ENCODE measurements around the gene IL10RB. TPM values are rescaled to one million over a fixed set of nuclear protein-coding genes. Genes with fewer than 3 reads are reported as not detected.

IL10RB gene
- total and polyA plus RNA-seq, 8 donors: 24.0 to 48.2 (median 30.1) TPM

DNA sequence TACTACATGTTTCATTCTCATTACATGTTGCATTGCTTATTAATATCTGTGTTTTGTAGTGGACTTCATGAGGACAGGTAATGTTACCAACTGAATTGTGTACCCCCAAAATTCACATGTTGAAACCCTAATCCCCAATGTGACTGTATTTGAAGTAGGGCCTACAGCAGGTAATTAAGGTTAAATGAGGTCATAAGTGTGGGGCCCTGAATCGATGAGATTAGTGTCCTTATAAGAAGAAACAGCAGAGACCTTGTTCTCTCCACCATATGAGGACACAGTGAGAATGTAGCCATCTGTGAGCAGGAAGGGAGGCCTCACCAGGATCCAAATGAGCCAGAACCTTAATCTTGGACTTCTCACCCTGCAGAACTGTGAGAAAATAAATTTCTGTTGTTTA, 43.6 kb downstream of the IL10RB start:
- Histone ChIP-seq H3K4me1 (peaks cover 0 to 8% of the 10 kb centered on the region in 2 donors), H3K27ac (no peak overlapping the region), H3K9me3 (peaks cover 0 to 6% of the 10 kb centered on the region in 2 donors), H3K27me3 (no peaks in the 10 kb centered on the region), H3K4me3 (no peak overlapping the region), H3K36me3 (no peaks in the 10 kb centered on the region)
- TF ChIP-seq, protein P1, sequence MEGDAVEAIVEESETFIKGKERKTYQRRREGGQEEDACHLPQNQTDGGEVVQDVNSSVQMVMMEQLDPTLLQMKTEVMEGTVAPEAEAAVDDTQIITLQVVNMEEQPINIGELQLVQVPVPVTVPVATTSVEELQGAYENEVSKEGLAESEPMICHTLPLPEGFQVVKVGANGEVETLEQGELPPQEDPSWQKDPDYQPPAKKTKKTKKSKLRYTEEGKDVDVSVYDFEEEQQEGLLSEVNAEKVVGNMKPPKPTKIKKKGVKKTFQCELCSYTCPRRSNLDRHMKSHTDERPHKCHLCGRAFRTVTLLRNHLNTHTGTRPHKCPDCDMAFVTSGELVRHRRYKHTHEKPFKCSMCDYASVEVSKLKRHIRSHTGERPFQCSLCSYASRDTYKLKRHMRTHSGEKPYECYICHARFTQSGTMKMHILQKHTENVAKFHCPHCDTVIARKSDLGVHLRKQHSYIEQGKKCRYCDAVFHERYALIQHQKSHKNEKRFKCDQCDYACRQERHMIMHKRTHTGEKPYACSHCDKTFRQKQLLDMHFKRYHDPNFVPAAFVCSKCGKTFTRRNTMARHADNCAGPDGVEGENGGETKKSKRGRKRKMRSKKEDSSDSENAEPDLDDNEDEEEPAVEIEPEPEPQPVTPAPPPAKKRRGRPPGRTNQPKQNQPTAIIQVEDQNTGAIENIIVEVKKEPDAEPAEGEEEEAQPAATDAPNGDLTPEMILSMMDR (IDR thresholded peaks at IDR 0.05): no peak
- ATAC-seq: no peak
- no peak for DNase-seq
- intact Hi-C loops (cut with DNase I): no loop called here

DNA sequence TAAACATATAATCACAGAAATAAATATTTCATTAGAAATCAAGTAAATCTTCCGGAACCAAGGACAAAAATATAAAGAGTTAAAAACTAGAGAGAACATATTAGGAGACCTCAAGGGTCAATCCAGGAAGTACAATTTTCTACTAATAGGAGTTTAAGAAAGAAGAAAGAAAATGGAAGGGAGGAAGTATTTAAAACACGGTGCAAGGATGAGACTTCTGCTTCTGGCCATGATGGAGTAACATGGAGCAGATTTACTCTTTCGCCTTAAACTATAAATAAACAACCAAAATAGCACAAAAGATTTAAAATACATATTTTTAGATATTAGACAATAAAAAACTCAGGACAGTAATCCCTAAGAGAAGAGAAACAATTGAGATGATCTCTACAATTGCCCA, 46.0 kb downstream of the IL10RB start:
- no peaks in the 10 kb centered on the region for H3K36me3 ChIP-seq
- intact Hi-C loops (cut with DNase I): no loop called here
- no peak overlapping the region for H3K4me3 ChIP-seq
- no peaks in the 10 kb centered on the region for H3K27me3 ChIP-seq
- DNase-seq (no peak), ATAC-seq (no peak)
- H3K27ac ChIP-seq: no peak overlapping the region
- peaks cover 0 to 6% of the 10 kb centered on the region in 2 donors for H3K9me3 ChIP-seq
- TF ChIP-seq, protein P1 (IDR thresholded peaks at IDR 0.05): no peak
- peaks cover 0 to 8% of the 10 kb centered on the region in 2 donors for H3K4me1 ChIP-seq

DNA sequence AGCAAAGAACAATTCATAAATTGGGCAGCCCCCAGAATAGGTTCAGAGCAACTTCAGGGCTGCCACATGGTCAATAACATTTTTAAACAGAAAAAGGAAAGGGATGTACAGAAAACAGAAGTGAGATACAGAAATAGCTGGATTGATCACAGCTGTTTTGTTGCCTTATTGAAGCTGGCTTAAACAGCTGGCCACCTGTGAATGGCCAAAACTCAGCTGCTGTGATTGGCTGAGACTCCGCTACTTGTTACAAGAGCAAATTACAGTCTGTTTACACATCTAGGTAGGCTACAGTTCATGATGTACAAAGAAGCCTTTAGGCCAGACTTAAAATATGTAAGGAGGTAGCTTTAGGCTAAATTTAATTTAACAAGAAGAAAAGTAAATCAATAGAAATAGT, 47.0 kb downstream of the IL10RB start:
- H3K9me3 ChIP-seq: peaks cover 0 to 6% of the 10 kb centered on the region in 2 donors
- no peaks in the 10 kb centered on the region for H3K36me3 ChIP-seq
- intact Hi-C loops (cut with DNase I): no loop called here
- ATAC-seq: no peak
- peaks cover 0 to 11% of the 10 kb centered on the region in 2 donors for H3K4me1 ChIP-seq
- H3K27ac ChIP-seq: no peak overlapping the region
- no peak overlapping the region for H3K4me3 ChIP-seq
- TF ChIP-seq, protein P1 (IDR thresholded peaks at IDR 0.05): no peak
- DNase-seq: no peak
- no peaks in the 10 kb centered on the region for H3K27me3 ChIP-seq

DNA sequence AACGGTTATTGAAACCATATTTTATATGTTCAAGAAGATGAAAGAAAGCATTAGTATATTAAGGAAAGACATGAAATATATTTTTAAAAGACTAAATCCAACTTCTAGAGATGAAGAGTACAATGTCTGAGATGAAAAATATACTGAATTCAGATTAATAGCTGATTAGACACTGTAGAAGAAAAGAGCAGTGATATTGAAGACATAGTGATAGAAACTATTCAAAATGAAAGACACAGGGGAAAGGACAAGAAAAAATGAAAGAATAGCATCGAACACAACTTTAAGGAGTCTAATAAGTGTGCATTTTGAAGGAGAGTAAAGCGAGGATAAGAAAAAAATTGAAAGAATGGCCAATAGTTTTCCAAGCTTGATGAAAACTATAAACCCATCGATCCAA, 47.4 kb downstream of the IL10RB start:
- TF ChIP-seq, protein P1 (IDR thresholded peaks at IDR 0.05): no peak
- DNase-seq (no peak), ATAC-seq (no peak)
- intact Hi-C loops (cut with DNase I): no loop called here
- H3K9me3 ChIP-seq: peaks cover 0 to 6% of the 10 kb centered on the region in 2 donors
- H3K4me3 ChIP-seq: no peak overlapping the region
- H3K36me3 ChIP-seq: no peaks in the 10 kb centered on the region
- H3K27ac ChIP-seq: no peak overlapping the region
- no peaks in the 10 kb centered on the region for H3K27me3 ChIP-seq
- H3K4me1 ChIP-seq: peaks cover 0 to 11% of the 10 kb centered on the region in 2 donors

DNA sequence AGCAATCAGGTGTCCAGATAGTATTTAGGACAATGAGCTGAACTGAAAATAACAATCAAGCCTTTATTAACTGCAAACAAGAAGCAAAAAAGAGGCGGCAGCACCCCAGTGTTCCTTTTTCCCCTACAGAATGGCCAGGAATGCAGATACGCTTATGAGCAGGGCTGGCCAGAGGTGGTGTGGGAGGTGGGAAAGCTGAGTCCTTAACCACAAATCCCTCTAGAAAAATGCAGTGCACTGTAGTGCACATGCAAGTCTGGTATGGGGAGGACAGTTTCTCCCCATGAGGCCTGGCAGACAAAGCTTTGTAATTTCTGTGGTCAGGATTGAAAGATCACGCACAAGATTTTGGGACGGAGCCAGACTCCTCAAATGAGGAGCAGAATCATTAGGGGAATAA, 47.9 kb downstream of the IL10RB start:
- TF ChIP-seq, protein P1 (IDR thresholded peaks at IDR 0.05): no peak
- no peak for ATAC-seq
- intact Hi-C loops (cut with DNase I): no loop called here
- no peak for DNase-seq
- Histone ChIP-seq H3K4me1 (peaks cover 0 to 11% of the 10 kb centered on the region in 2 donors), H3K4me3 (no peak overlapping the region), H3K27me3 (no peaks in the 10 kb centered on the region), H3K36me3 (no peaks in the 10 kb centered on the region), H3K9me3 (peaks cover 0 to 6% of the 10 kb centered on the region in 2 donors), H3K27ac (no peak overlapping the region)

Data from left lung (tissue), 10 donors.